ENCODE results near the gene OR11A1. TPM values are rescaled to one million over a fixed set of nuclear protein-coding genes. Genes with fewer than 3 reads are reported as not detected.
"Not testable (repeated sequence)": the region's sequence is repeated elsewhere in the genome, so short reads cannot be mapped to it uniquely, and the experiment has no call there.

The OR11A1 gene
- total RNA-seq, 1 experiment from 2014 or later, result not detected

DNA sequence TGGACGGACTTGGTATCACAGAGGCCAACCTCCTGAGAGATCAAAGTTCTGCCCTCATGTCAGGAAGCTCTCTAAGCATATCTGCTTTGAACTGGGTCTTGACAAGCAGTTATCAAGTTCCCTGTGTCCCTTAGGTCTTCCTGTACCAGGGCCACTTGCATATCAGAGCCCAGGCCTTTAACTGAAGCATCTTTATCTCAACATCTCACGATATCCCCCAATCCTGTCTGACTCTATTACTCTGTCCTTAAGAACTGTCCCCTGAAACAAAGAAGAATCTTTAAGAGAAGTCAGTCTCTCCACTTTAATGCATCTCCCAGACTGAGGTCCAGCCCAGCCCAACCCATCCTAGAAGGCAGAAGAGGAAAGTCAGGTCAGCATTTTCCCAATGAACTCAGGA is 22.7 kb upstream of the OR11A1 start:
- DNase-seq (ENCODE audit: low read depth), result no peak

DNA sequence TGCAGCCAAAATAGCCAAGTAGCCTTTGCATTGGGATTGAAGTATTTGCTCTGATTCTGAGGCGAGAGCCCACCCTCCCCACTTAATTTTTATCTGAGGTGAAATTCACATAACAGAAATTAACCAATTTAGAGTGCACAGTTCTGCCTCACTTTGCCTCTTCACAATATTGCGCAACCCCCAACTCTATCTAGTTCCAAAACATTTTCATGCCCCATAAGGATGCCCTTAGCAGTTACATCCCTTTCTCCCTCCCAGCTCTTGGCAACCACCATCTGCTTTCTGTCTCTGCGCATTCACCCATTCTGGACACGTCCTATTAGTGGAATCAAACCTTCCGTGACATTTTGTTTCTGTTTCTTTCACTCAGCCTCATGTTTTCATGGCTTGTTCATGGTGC is 21.9 kb upstream of the OR11A1 start:
- no peak for DNase-seq (ENCODE audit: low read depth)

DNA sequence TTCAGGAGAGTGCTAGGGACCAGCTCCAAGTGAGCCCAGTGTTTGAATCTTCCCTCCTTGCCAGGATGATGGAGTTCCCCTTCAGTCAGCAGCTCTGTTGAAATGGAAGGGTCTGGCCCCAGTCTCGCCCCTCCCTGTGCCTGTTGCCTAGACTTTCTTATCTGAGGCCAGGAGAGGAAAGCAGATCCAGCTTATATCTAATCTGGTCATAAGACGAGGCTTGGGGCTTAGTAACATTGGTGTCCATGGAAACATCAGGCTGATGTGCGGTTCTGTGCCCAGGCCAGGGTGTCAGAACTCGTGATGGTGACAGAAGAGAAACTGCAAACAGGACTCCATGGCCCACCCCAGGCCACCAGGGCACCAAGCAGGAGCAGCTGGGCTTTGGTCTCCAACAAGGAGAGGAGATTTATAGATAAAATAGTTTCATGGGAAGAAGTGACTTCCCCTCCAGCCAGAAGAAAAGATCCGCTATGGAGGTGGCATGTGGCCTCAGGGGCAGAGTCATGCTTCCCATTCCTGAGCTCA is 21.1 kb upstream of the OR11A1 start:
- no peak for DNase-seq (ENCODE audit: low read depth)

DNA sequence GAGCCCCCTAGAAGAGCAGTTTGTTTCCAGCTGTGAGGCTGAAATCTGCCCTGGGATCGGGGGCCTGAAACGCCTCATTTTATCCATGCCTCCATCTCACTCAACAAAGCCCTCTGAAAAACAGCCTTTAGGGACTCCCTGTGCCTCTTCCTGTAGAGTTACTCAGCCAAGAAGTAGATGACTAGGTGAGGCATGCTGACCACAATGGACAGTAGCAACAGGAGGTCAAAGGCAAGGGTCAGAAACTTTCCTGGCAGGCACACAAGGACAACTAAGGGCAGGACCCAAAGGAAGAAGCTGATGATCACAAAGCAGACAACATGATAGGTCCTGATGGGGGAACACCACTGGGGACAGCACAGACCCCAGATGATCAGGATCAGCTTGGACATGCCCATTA is 18.1 kb upstream of the OR11A1 start:
- peak; percentile 18 for DNase-seq (ENCODE audit: low read depth)

GRCh38 chr6:29466241-29466640 is 9.4 kb upstream of the OR11A1 start:
- no peak for DNase-seq (ENCODE audit: low read depth)

GRCh38 chr6:29465801-29466200 is 8.9 kb upstream of the OR11A1 start:
- DNase-seq (ENCODE audit: low read depth), result no peak

- no peak for DNase-seq (ENCODE audit: low read depth)
Observed at GRCh38 chr6:29465279-29465678, 8.4 kb upstream of the OR11A1 start.

GRCh38 chr6:29462022-29462421 is 5.2 kb upstream of the OR11A1 start:
- no peak for DNase-seq (ENCODE audit: low read depth)

DNA sequence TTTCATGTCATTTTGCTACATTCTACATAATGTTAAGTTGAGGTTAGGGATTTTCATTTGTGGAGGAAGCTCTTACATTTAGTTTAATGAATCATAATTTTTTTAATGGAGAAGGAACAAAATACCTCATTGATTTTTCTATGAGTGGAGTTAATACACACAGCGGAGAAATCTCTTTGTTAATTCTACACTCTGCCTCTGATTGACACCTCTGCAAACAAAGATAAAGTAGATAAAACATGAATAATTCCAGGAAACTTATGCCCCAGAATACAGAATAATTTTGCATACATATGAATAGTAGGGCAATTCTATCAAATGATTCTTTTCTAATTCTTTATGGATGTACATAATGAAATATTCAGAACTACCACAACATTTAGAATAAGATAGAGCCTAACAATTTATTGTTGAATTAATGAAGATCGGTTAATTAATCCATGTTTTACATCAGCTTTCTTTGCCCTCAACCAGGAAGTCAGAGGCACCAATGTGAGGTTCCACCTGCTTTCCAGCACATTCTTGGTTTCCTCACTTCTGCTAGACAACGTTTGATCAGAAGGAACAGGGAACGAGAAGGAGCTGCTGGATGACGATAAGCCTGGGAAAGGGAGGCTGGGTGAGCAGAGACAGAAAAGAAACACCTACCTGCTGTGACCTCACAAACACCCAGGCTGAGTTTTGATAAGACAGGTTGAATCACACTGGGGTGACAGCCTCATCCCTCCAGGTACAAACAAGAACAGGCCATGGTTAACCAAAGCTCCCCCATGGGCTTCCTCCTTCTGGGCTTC is 4.3 kb upstream of the OR11A1 start:
- DNase-seq (ENCODE audit: low read depth), result no peak

GRCh38 chr6:29451471-29452193 is 5.2 kb downstream of the OR11A1 start:
- peak; percentile 34 for DNase-seq (ENCODE audit: low read depth)

GRCh38 chr6:29447670-29448069 is 9.2 kb downstream of the OR11A1 start:
- DNase-seq (ENCODE audit: low read depth), result peak; percentile 18

DNA sequence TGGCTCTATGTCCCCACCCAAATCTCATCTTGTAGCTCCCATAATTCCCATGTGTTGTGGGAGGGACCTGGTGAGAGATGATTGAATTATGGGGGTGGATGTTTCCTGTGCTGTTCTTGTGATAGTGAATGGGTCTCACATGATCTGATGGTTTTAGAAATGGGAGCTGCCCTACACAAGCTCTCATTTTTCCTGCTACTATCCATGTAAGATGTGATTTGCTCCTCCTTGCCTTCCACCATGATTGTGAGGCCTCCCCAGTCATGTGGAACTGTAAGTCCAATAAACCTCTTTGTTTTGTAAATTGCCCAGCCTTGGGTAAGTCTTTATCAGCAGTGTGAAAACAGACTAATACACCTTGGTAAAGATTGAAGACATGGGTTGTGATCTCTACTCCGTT is 12.8 kb downstream of the OR11A1 start:
- DNase-seq (ENCODE audit: low read depth), result not testable (repeated sequence)

GRCh38 chr6:29442719-29443118 is 14.2 kb downstream of the OR11A1 start:
- DNase-seq (ENCODE audit: low read depth), result no peak

DNA sequence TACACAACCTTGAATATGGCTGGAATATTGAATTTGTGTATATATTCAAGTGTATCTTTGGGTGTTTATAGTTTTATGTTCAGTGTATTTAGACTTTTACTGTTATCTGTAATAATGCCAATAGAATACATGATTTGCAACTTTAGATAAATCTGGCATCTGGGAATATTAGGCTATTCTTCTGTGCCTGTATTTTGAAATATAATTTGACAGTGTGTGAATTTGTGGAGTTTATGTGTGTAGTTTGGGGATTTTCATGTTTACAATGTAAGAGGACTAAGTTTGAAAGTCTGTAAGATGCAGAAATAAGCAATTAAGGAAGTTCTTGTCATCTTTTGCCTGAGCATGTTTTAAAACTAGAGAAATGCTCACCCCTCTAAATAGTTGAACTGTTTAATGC is 17.9 kb downstream of the OR11A1 start, which contains the start of gene OR10C1:
Gene OR10C1, plus strand, starts transcription at position 301 of the 400 bp plus-strand sequence. CDS start 710 bp downstream, outside the sequence.
- no peak for DNase-seq (ENCODE audit: low read depth)

DNA sequence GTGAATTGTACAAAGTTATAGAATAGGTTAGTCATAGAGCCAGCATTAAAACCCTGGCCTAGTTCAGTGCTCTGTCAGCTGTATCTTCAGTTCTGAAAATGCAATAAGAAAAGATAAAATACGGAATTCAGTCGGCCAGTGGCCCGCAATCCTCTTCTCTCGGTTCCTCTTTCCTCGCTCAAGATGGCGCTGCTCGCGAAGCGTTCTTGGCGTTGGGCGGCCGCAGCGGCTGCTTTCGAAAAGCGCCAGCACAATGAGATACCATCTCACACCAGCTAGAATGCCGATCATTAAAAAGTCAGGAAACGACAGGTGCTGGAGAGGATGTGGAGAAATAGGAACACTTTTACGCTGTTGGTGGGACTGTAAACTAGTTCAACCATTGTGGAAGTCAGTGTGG is 20.1 kb downstream of the OR11A1 start:
- not testable (repeated sequence) for DNase-seq (ENCODE audit: low read depth)

GRCh38 chr6:29426654-29427053 is 30.2 kb downstream of the OR11A1 start:
- peak; percentile 25 for DNase-seq (ENCODE audit: low read depth)

GRCh38 chr6:29425075-29425474 is 31.8 kb downstream of the OR11A1 start:
- no peak for DNase-seq (ENCODE audit: low read depth)

GRCh38 chr6:29424575-29424974 is 32.3 kb downstream of the OR11A1 start:
- DNase-seq (ENCODE audit: low read depth), result no peak

- DNase-seq (ENCODE audit: low read depth), result no peak
Observed at GRCh38 chr6:29424168-29424567, 32.7 kb downstream of the OR11A1 start.

DNA sequence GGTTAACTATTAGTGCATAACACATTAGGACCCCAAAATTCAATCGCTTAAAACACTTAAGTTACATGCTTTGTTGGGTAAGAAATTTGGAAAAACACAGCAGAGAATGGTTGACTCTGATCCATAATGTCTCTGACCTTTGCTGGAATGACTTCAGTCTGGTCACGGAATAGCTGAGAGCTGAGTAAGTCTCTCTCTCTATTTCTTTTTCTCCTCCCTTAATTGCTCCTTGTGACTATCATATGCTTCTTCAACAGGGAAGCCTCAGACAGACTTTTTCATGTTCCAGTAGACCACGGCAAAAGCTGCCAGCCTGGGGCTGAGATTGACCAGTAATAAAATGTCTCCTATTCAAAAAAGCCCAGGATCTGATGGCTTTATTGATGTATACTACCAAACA is 37.4 kb downstream of the OR11A1 start:
- DNase-seq (ENCODE audit: low read depth), result peak; percentile 3

- DNase-seq (ENCODE audit: low read depth), result peak; percentile 13
Observed at GRCh38 chr6:29414588-29414987, 42.3 kb downstream of the OR11A1 start, which contains the start of gene OR12D1. TSS of gene OR12D1 (plus strand) at chr6:29414928.

GRCh38 chr6:29403801-29404200 is 53.1 kb downstream of the OR11A1 start:
- no peak for DNase-seq (ENCODE audit: low read depth)

GRCh38 chr6:29399525-29399924 is 57.3 kb downstream of the OR11A1 start:
- no peak for DNase-seq (ENCODE audit: low read depth)
